ENCODE data around the gene IVNS1ABP. TPM values are rescaled to one million over a fixed set of nuclear protein-coding genes. Genes with fewer than 3 reads are reported as not detected.

Gene IVNS1ABP
- total and polyA plus RNA-seq, 8 donors: 22.9 to 53.9 (median 35.2) TPM

DNA sequence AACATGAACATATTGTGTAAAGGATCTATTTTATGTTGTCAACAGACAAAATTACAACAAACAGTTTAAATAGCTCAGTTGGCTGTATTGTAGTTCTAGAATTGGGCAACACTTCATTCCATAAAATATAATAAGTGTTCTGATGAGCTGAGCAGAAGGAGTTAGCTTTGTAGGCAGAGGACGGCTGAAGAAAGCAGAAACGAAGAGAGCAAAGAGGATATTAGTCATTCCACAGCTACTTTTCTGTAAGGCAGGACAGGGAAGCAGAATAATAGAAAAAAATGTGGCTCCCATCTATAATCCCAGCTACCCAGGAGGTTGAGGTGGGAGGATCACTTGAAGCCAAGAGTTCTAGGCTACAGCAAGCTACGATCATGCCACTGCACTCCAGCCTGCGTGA, 20.2 kb upstream of the IVNS1ABP start:
- DNase-seq (no peak), ATAC-seq (peak in 2 of 4 donors; percentile 57 to 59), FAIRE-seq (no peak)
- Histone ChIP-seq H3K27ac (peak overlapping the region in 1 of 4 donors; percentile 27), H3K36me3 (no peaks in the 10 kb centered on the region), H3K4me3 (no peak overlapping the region), H3K9me3 (no peaks in the 10 kb centered on the region), H3K4me1 (no peaks in the 10 kb centered on the region), H3K27me3 (no peaks in the 10 kb centered on the region)
- 86 to 96% methylated on average over 4 of the region's 4 CpGs for WGBS, 2 donors
- no peak for TF ChIP-seq CTCF (IDR thresholded peaks at IDR 0.05)
- intact Hi-C loops (cut with DNase I): no loop called here

DNA sequence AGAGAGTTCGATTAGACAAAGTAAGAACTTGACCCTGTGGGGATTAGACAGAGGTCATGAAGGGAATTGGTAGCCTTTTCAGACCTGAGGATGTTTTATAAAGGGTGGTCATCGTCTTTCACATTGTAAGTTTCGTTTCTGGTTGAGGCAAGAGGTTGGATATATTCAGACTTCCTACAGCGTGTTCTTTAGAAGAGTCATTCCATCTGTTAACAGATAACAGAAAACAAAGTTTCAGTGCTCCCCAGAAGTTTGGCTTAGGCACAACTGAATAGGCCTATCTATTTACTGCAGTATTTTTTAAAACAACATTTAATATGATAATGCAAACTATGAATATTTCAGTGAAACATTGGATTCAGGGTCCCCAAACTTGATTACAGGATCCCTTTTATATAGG, 17.1 kb upstream of the IVNS1ABP start:
- no peak for ATAC-seq
- TF ChIP-seq CTCF (IDR thresholded peaks at IDR 0.05): no peak
- no peaks in the 10 kb centered on the region for H3K4me1 ChIP-seq
- DNase-seq: no peak
- WGBS, 2 donors: 73 to 88% methylated on average over 4 of the region's 4 CpGs
- no peak overlapping the region for H3K4me3 ChIP-seq
- no peaks in the 10 kb centered on the region for H3K36me3 ChIP-seq
- FAIRE-seq: no peak
- H3K27ac ChIP-seq: no peak overlapping the region
- no peaks in the 10 kb centered on the region for H3K27me3 ChIP-seq
- intact Hi-C loops (cut with DNase I): no loop called here
- no peaks in the 10 kb centered on the region for H3K9me3 ChIP-seq

DNA sequence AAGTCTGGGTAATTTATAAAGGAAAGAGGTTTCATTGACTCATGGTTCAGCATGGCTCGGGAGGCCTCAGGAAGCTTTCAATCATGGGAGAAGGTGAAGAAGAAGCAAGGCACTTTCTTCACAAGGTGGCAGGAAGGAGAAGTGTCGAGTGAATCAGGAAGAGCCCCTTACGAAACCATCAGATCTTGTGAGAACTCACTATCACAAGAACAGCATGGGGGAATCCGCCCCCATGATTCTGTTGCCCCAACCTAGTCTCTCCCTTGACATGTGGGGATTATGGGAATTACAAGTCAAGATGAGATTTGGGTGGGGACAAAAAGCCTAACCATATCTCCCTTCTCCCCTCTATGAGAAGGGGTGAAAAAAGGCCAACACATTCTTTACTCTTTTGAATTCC, 11.2 kb upstream of the IVNS1ABP start:
- WGBS, 2 donors: 92 to 98% methylated on average over 4 of the region's 4 CpGs
- Histone ChIP-seq H3K4me1 (no peaks in the 10 kb centered on the region), H3K4me3 (no peak overlapping the region), H3K27me3 (no peaks in the 10 kb centered on the region), H3K27ac (no peak overlapping the region), H3K9me3 (no peaks in the 10 kb centered on the region), H3K36me3 (no peaks in the 10 kb centered on the region)
- ATAC-seq (no peak), DNase-seq (no peak), FAIRE-seq (no peak)
- intact Hi-C loops (cut with DNase I): no loop called here
- no peak for TF ChIP-seq CTCF (IDR thresholded peaks at IDR 0.05)

DNA sequence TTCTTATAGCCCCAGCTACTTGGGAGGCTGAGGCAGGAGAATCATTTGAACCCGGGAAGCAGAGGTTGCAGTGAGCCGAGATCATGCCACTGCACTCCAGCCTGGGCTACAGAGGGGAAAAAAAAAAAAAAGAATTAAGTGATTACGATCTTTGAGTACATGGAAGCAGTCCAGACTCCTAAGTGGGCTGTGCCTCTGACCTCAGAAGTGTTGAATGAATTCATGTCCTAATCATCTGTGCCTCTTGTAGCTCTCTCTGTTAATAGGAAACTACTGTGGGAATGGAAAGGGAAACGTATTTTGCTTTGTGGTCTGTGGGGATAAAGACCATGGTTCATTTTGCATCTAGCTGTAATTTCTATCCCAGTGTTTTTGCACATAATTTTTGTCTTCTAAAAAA, 8.4 kb upstream of the IVNS1ABP start:
- WGBS, 2 donors: 44 to 48% methylated on average over 4 of the region's 4 CpGs
- TF ChIP-seq CTCF (IDR thresholded peaks at IDR 0.05): no peak
- ATAC-seq (peak in 3 of 4 donors; percentile 30 to 58 (median 49)), FAIRE-seq (no peak), DNase-seq (no peak)
- intact Hi-C loops (cut with DNase I): no loop called here
- Histone ChIP-seq H3K4me3 (no peak overlapping the region), H3K9me3 (no peaks in the 10 kb centered on the region), H3K4me1 (no peaks in the 10 kb centered on the region), H3K36me3 (no peaks in the 10 kb centered on the region), H3K27ac (no peak overlapping the region), H3K27me3 (no peaks in the 10 kb centered on the region)

GRCh38 chr1:185324118-185324517, 7.1 kb upstream of the IVNS1ABP start:
- TF ChIP-seq CTCF (IDR thresholded peaks at IDR 0.05): no peak
- DNase-seq (no peak), ATAC-seq (no peak), FAIRE-seq (no peak)
- Histone ChIP-seq H3K27me3 (no peaks in the 10 kb centered on the region), H3K4me1 (no peaks in the 10 kb centered on the region), H3K36me3 (no peaks in the 10 kb centered on the region), H3K9me3 (no peaks in the 10 kb centered on the region), H3K4me3 (no peak overlapping the region), H3K27ac (no peak overlapping the region)
- intact Hi-C loops (cut with DNase I): no loop called here
- WGBS, 2 donors: 88 to 93% methylated on average over 3 of the region's 3 CpGs

Data from pancreas (tissue), 10 donors.